Measurements from ENCODE around the gene WNT3A.
"Not testable (repeated sequence)": the region's sequence is repeated elsewhere in the genome, so short reads cannot be mapped to it uniquely, and the experiment has no call there.

Gene WNT3A

DNA sequence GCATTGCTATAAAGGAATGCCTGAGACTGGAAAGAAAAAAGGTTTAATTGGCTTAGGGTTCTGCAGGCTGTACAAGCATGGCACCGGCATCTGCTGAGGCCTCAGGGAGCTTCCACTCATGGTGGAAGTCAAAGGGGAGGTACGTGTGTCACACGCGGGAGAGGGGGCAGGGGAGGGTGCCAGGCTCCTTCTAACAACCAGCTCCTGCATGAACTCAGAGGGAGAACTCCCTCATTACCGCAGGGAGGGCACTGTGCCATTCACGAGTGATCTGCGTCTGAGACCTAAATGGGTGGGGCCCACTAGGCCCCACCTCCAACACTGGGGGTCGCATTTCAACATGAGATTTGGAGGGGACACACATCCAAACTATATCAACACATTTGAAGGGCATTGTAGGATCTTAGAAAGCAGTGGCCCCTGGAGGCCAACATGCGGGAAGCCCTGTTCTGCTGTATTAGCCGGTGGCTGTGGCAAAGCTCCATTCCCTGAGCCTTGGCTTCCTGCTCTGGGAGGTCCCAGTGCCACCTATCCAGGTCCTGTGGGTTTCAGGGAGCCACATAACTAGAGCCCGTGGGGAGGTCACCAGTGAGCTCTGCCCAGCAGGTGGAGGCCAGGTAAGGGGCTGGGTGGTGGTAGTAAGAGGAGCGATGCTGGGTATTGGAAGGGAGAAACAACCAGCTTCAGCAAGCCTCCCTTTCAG is 10.0 kb downstream of the WNT3A start:
- no peaks in the 10 kb centered on the region for H3K4me1 ChIP-seq (ENCODE audit: control insufficient read depth, low read depth, low read length)
- H3K36me3 ChIP-seq (ENCODE audit: control insufficient read depth, low read depth, low read length), result no peaks in the 10 kb centered on the region
- peaks cover 22% of the 10 kb centered on the region for H3K27me3 ChIP-seq (ENCODE audit: control insufficient read depth, insufficient read depth, low read length)
- no peak overlapping the region for H3K4me3 ChIP-seq (ENCODE audit: low read length)
- no peak overlapping the region for H3K9ac ChIP-seq (ENCODE audit: low read length)
- no peaks in the 10 kb centered on the region for H3K9me3 ChIP-seq (ENCODE audit: control insufficient read depth, low read depth, low read length)
- no peak overlapping the region for H3K27ac ChIP-seq (ENCODE audit: low read length)

DNA sequence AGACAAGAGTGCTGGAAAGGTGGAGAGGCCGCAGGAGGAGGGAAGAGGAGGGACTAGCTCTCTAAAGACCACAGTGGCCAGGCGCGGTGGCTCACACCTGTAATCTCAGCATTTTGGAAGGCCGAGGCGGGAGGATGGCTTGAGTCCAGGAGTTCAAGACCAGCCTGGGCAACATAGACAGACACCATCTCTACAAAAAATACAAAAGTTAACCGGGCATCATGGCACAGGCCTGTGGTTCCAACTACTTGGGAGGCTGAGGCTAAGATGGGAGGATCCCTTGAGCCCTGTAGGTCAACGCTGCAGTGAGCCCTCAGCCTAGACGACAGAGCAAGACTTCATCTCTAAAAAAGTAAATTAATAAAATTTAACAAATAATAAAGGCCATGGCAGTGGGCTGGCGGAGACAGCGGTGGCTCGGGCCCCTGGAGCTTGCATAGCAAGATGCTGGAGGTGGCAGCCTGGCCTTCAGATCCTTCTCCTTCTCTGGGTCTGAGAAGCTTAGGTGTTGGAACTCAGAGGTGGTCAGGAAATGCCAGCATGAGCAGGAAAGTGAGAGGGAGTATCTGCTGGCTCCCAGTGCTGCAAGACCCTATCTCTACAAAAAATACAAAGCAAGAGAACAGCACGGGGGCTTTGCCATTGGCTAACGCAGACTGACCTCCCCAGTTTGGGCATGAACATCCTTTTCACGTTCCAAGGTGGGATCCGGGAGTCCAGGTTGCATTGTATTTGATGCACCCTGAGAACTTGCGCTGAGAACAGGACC is 10.7 kb downstream of the WNT3A start:
- H3K4me1 ChIP-seq (ENCODE audit: control insufficient read depth, low read depth, low read length), result no peaks in the 10 kb centered on the region
- H3K4me3 ChIP-seq (ENCODE audit: low read length), result no peak overlapping the region
- H3K9me3 ChIP-seq (ENCODE audit: control insufficient read depth, low read depth, low read length), result no peaks in the 10 kb centered on the region
- no peaks in the 10 kb centered on the region for H3K36me3 ChIP-seq (ENCODE audit: control insufficient read depth, low read depth, low read length)
- H3K27ac ChIP-seq (ENCODE audit: low read length), result no peak overlapping the region
- H3K27me3 ChIP-seq (ENCODE audit: control insufficient read depth, insufficient read depth, low read length), result peaks cover 15% of the 10 kb centered on the region
- H3K9ac ChIP-seq (ENCODE audit: low read length), result no peak overlapping the region

DNA sequence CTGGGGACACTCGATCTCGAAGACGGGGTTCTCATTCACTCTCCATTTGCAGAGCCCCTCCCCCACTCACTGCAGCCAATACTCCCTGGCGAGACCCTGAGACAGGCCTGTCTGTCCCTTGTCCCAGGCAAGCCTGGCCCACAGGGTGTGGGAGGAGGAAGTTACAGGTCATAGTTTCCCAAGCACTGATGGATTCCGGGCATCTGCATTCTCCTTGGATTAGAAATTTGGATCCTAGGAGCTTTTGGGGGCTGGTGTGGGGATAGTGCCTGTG is 11.3 kb downstream of the WNT3A start:
- peaks cover 10% of the 10 kb centered on the region for H3K27me3 ChIP-seq (ENCODE audit: control insufficient read depth, insufficient read depth, low read length)
- no peak overlapping the region for H3K9ac ChIP-seq (ENCODE audit: low read length)
- no peaks in the 10 kb centered on the region for H3K4me1 ChIP-seq (ENCODE audit: control insufficient read depth, low read depth, low read length)
- no peaks in the 10 kb centered on the region for H3K9me3 ChIP-seq (ENCODE audit: control insufficient read depth, low read depth, low read length)
- H3K27ac ChIP-seq (ENCODE audit: low read length), result no peak overlapping the region
- no peaks in the 10 kb centered on the region for H3K36me3 ChIP-seq (ENCODE audit: control insufficient read depth, low read depth, low read length)
- no peak overlapping the region for H3K4me3 ChIP-seq (ENCODE audit: low read length)

DNA sequence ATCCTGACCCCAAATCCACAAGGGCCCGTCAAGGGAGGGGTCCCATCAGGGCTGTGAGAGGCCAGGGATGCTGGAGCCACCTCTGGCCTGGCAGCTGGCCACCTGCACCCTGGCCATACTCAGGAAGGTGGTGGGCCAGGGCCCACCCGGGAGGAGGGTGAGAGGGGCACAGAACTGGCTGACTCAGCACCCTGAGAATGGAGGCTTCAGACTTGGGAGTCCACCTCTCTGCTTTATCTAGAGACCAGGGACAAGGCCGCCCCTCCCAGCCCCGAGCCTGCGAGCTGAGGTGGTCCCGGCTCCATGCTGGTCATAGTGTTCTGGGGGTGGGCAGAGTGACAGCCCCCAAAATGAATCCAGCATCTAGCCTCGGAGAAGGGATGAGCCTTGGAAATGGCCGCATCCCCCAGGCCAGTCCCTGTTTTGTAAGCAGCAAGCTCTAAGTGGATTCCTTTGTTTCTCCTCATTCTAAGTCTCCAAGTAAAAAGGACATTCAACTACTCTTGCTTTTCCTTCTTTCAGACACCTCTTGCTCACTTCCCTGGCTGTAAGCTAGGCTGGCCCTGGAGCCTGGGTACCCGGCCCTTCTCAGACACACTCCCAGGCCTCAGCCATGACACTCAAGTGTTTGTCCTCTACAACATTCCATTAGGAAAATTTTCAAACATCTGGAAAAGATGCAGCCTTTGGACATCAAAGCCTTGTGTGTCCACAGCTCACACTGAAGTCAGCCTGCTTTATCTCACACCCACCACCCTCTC is 12.3 kb downstream of the WNT3A start:
- Histone ChIP-seq H3K9me3 (ENCODE audit: control insufficient read depth, low read depth, low read length) (no peaks in the 10 kb centered on the region), H3K27ac (ENCODE audit: low read length) (no peak overlapping the region), H3K27me3 (ENCODE audit: control insufficient read depth, insufficient read depth, low read length) (peaks cover 5% of the 10 kb centered on the region), H3K4me1 (ENCODE audit: control insufficient read depth, low read depth, low read length) (no peaks in the 10 kb centered on the region), H3K4me3 (ENCODE audit: low read length) (no peak overlapping the region), H3K36me3 (ENCODE audit: control insufficient read depth, low read depth, low read length) (no peaks in the 10 kb centered on the region), H3K9ac (ENCODE audit: low read length) (no peak overlapping the region)

GRCh38 chr1:228019722-228020083 is 12.9 kb downstream of the WNT3A start:
- H3K4me1 ChIP-seq (ENCODE audit: control insufficient read depth, low read depth, low read length); H3K9me3 ChIP-seq (ENCODE audit: control insufficient read depth, low read depth, low read length); H3K36me3 ChIP-seq (ENCODE audit: control insufficient read depth, low read depth, low read length); H3K4me3 ChIP-seq (ENCODE audit: low read length); H3K27me3 ChIP-seq (ENCODE audit: control insufficient read depth, insufficient read depth, low read length); H3K27ac ChIP-seq (ENCODE audit: low read length); H3K9ac ChIP-seq (ENCODE audit: low read length): not testable (repeated sequence)

DNA sequence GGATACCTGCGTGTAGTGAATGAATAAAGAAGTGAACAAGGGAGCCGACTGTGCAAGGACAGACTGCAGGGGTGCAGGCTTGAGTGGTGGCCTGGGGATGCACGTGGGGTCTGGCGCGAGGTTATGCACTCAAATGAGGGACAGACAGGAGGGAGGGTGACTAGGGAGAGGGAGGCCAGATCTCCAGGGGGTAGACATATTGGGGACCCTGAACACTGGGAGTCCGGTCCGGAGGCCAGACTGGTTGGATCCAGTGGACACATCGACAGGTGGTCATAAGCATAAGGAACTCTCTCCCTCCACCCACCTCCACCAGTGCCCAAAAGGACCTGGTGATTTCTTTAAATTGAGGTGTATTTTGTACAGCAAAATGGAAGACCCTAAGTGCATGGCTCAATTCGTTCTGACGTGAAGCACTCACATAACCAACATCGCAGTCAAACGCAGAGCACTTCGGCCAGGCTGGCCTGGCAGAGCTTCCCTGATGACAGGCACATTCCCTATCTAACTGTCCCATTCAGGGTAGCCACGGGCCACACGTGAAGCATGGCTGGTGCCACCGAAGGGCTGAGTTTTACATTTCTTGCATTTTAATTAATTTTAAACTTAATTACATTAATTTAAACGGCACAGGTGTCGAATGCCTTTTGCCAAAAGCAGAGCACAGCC is 14.0 kb downstream of the WNT3A start:
- Histone ChIP-seq H3K36me3 (ENCODE audit: control insufficient read depth, low read depth, low read length) (no peaks in the 10 kb centered on the region), H3K9ac (ENCODE audit: low read length) (no peak overlapping the region), H3K4me1 (ENCODE audit: control insufficient read depth, low read depth, low read length) (no peaks in the 10 kb centered on the region), H3K9me3 (ENCODE audit: control insufficient read depth, low read depth, low read length) (no peaks in the 10 kb centered on the region), H3K4me3 (ENCODE audit: low read length) (no peak overlapping the region), H3K27ac (ENCODE audit: low read length) (no peak overlapping the region), H3K27me3 (ENCODE audit: control insufficient read depth, insufficient read depth, low read length) (peaks cover 8% of the 10 kb centered on the region)

- Histone ChIP-seq H3K4me1 (ENCODE audit: control insufficient read depth, low read depth, low read length) (no peaks in the 10 kb centered on the region), H3K4me3 (ENCODE audit: low read length) (no peak overlapping the region), H3K9me3 (ENCODE audit: control insufficient read depth, low read depth, low read length) (no peaks in the 10 kb centered on the region), H3K27me3 (ENCODE audit: control insufficient read depth, insufficient read depth, low read length) (peaks cover 8% of the 10 kb centered on the region), H3K36me3 (ENCODE audit: control insufficient read depth, low read depth, low read length) (no peaks in the 10 kb centered on the region), H3K27ac (ENCODE audit: low read length) (no peak overlapping the region), H3K9ac (ENCODE audit: low read length) (no peak overlapping the region)
Observed at GRCh38 chr1:228021355-228022030, 14.7 kb downstream of the WNT3A start.

- Histone ChIP-seq H3K27ac (ENCODE audit: low read length) (no peak overlapping the region), H3K9me3 (ENCODE audit: control insufficient read depth, low read depth, low read length) (no peaks in the 10 kb centered on the region), H3K27me3 (ENCODE audit: control insufficient read depth, insufficient read depth, low read length) (peaks cover 8% of the 10 kb centered on the region), H3K9ac (ENCODE audit: low read length) (no peak overlapping the region), H3K4me1 (ENCODE audit: control insufficient read depth, low read depth, low read length) (no peaks in the 10 kb centered on the region), H3K36me3 (ENCODE audit: control insufficient read depth, low read depth, low read length) (no peaks in the 10 kb centered on the region), H3K4me3 (ENCODE audit: low read length) (no peak overlapping the region)
Observed at GRCh38 chr1:228022571-228023293, 15.9 kb downstream of the WNT3A start.

DNA sequence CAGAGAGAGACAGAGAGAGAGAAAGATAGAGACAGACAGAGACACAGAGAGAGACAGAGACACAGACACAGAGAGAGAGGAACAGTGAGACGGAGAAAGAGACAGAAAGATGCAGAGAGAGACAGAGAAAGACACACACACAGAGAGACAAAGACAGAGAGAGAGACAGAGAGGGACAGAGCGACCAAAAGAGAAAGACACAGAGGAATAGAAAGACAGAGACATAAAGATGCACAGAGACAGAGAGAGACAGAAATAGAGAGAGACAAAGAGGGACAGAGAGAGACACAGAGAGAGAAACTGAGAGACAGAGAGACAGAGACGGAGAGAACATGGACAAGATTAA is 16.5 kb downstream of the WNT3A start:
- Histone ChIP-seq H3K9ac (ENCODE audit: low read length) (no peak overlapping the region), H3K27ac (ENCODE audit: low read length) (no peak overlapping the region), H3K4me3 (ENCODE audit: low read length) (no peak overlapping the region), H3K36me3 (ENCODE audit: control insufficient read depth, low read depth, low read length) (no peaks in the 10 kb centered on the region), H3K27me3 (ENCODE audit: control insufficient read depth, insufficient read depth, low read length) (peaks cover 8% of the 10 kb centered on the region), H3K9me3 (ENCODE audit: control insufficient read depth, low read depth, low read length) (no peaks in the 10 kb centered on the region), H3K4me1 (ENCODE audit: control insufficient read depth, low read depth, low read length) (no peaks in the 10 kb centered on the region)

GRCh38 chr1:228029281-228029680 is 22.5 kb downstream of the WNT3A start:
- H3K27me3 ChIP-seq (ENCODE audit: control insufficient read depth, insufficient read depth, low read length), result peaks cover 2% of the 10 kb centered on the region

More at GRCh38 chr1:228029281-228029680, 22.5 kb downstream of the WNT3A start:
- Histone ChIP-seq H3K4me3 (ENCODE audit: low read length) (no peak overlapping the region), H3K9me3 (ENCODE audit: control insufficient read depth, low read depth, low read length) (peaks cover 5% of the 10 kb centered on the region), H3K9ac (ENCODE audit: low read length) (no peak overlapping the region), H3K4me1 (ENCODE audit: control insufficient read depth, low read depth, low read length) (no peaks in the 10 kb centered on the region), H3K36me3 (ENCODE audit: control insufficient read depth, low read depth, low read length) (no peaks in the 10 kb centered on the region), H3K27ac (ENCODE audit: low read length) (no peak overlapping the region)

Measured in iPS-18a (cell line).